Kidney (tissue), 14 donors: Measurements from ENCODE around the gene TBC1D9. TPM values are rescaled to one million over a fixed set of nuclear protein-coding genes. Genes with fewer than 3 reads are reported as not detected.

Source experiments
- DNase-seq, 5 donors: peaks; one replicate each; pipeline ENCODE4 v3.0.0-alpha.2; 2013 to 2020
- FAIRE-seq: peaks from 2 replicates; lab custom pipeline; 2012; peaks lifted over from hg19 to GRCh38; lab: Jason Lieb, UNC
- H3K27ac ChIP-seq, 2 donors: one replicate each; pipeline ENCODE4 v1.7.0; 2013; ENCODE audit warnings: low read depth in 2 of 2, low read length in 2 of 2, inconsistent platforms in 1 of 2
- H3K27me3 ChIP-seq: one replicate; pipeline ENCODE4 v1.7.1; 2013; ENCODE audit warnings: low read length, inconsistent platforms; ENCODE audit not compliant: control insufficient read depth, insufficient read depth
- H3K36me3 ChIP-seq, 3 donors: one replicate each; pipeline versions ENCODE4 v1.7.0 to v1.7.1; 2013; ENCODE audit warnings: low read length in 3 of 3, control low read depth in 1 of 3, inconsistent platforms in 1 of 3; ENCODE audit not compliant: insufficient read depth in 3 of 3, control insufficient read depth in 2 of 3
- H3K4me1 ChIP-seq, 3 donors: one replicate each; pipeline versions ENCODE4 v1.7.0 to v1.7.1; 2013; ENCODE audit warnings: low read length in 3 of 3, inconsistent platforms in 1 of 3, low read depth in 1 of 3; ENCODE audit not compliant: control insufficient read depth in 2 of 3, insufficient read depth in 2 of 3
- H3K4me3 ChIP-seq, 3 donors: one replicate each; pipeline versions ENCODE4 v1.7.0 to v1.8.1; 2013; ENCODE audit warnings: low read length in 3 of 3, control low read depth in 1 of 3, inconsistent platforms in 1 of 3
- H3K9ac ChIP-seq, 3 donors: one replicate each; pipeline versions ENCODE4 v1.7.0 to v1.7.1; 2013; ENCODE audit warnings: low read length in 3 of 3, control low read depth in 1 of 3, inconsistent platforms in 1 of 3
- H3K9me3 ChIP-seq, 3 donors: one replicate each; pipeline versions ENCODE4 v1.7.0 to v1.7.1; 2013; ENCODE audit warnings: low read length in 3 of 3, control low read depth in 1 of 3, inconsistent platforms in 1 of 3; ENCODE audit not compliant: control insufficient read depth in 2 of 3, insufficient read depth in 1 of 3
- intact Hi-C: fragments of 100-400 bp; cut with DNase I; formaldehyde crosslinking; loops from one replicate; pipeline ENCODE4 v1.11.1; 2022
- polyA plus RNA-seq: library from polyadenylated mRNA; stranded (reverse); fragments of 350-450 nt; fragmentation: Illumina TruSeq; extraction: RNeasy Lipid Tissue Mini Kit (QIAGEN cat#74804); gene quantifications from one replicate; pipeline ENCODE4 v1.2.3, GENCODE V29; 2014; ENCODE audit warnings: low read depth, low replicate concordance; ENCODE audit not compliant: insufficient read depth
- total RNA-seq: library from RNA; stranded (reverse); fragmentation: NEBNext Ultra II Directional; extraction: Animal tissue kit (Norgen Biotek cat#: 25700); gene quantifications from one replicate; pipeline ENCODE4 v1.2.1, GENCODE V29; 2021
- TF ChIP-seq, protein P1 (sequence below): IDR thresholded peaks from 3 replicates; pipeline ENCODE4 v1.5.1; 2012; ENCODE audit warnings: mild to moderate bottlenecking, moderate library complexity, borderline replicate concordance; ENCODE audit not compliant: insufficient read depth; ENCODE audit errors: extremely low read depth
- donor health status: control.
- donor health status: control.
- donor health status: control.
- donor health status: control.
- donor health status: control.
- donor health status: DM: yes; HTN: yes; CAD: no.
- donor health status: Normal renal cell carcinoma (clear cell type).

The TBC1D9 gene
- total and polyA plus RNA-seq, 2 donors from 2014 or later: 14.4 to 38.6 TPM

DNA sequence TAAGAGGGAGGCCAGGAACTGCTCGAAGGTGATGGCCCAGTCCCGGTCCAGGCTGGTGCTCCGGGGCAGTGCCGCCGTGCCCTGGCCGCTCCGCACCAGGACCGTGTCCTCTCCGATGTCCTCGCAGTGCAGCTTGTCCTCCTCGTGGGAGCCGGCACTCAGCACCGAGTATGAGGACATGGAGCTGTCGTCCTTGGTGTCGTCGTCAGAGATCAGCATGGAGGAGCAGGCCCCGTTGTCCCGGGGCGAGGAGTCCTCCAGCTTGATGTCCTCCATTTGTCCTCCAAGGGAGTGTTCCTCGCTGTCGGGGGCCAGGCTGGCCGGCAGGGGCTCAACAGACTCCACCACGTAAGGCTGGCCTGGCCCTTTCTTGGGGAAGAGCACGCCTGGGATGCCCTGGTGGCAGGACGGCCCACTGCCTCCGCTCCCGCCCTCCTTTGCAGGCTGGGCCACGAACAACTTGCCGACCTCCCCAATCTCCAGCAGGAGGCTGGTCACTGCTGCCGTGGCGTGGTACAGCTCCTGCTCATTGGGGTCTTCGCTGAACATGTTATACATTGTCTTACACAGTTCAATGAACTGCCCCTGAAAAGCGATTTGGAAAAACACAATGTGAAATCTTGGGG lies 133.7 kb downstream of the TBC1D9 start:
- intact Hi-C loops: no loop called here
- Histone ChIP-seq H3K4me1 (no peaks in the 10 kb centered on the region), H3K9ac (no peak overlapping the region), H3K9me3 (no peaks in the 10 kb centered on the region), H3K27ac (no peak overlapping the region), H3K36me3 (peaks cover 3 to 17% (median 14%) of the 10 kb centered on the region in 3 donors), H3K4me3 (no peak overlapping the region), H3K27me3 (no peaks in the 10 kb centered on the region)
- FAIRE-seq (no peak), DNase-seq (no peak)
- TF ChIP-seq, protein P1, sequence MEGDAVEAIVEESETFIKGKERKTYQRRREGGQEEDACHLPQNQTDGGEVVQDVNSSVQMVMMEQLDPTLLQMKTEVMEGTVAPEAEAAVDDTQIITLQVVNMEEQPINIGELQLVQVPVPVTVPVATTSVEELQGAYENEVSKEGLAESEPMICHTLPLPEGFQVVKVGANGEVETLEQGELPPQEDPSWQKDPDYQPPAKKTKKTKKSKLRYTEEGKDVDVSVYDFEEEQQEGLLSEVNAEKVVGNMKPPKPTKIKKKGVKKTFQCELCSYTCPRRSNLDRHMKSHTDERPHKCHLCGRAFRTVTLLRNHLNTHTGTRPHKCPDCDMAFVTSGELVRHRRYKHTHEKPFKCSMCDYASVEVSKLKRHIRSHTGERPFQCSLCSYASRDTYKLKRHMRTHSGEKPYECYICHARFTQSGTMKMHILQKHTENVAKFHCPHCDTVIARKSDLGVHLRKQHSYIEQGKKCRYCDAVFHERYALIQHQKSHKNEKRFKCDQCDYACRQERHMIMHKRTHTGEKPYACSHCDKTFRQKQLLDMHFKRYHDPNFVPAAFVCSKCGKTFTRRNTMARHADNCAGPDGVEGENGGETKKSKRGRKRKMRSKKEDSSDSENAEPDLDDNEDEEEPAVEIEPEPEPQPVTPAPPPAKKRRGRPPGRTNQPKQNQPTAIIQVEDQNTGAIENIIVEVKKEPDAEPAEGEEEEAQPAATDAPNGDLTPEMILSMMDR: no peak

DNA sequence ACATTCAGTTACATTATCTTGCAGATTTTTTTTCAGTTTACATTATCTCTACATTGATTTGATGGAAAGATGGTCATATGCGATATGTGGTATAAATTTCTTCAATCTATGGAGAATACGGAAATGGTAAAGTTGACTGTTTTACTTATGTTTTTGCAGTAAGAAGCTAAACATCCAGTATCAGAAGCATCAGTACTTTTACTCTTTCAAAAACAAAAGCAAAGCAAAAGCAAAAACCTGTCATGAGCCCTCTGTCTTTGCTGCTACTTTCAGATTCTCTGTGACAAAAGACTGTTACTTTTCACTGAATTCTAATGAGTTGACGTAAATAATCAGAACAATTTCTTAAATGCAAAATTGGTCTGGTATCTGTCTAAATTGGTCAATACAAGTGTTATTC lies 135.0 kb downstream of the TBC1D9 start:
- DNase-seq (no peak), FAIRE-seq (no peak)
- Histone ChIP-seq H3K27me3 (no peaks in the 10 kb centered on the region), H3K36me3 (peaks cover 1 to 11% (median 10%) of the 10 kb centered on the region in 3 donors), H3K9me3 (no peaks in the 10 kb centered on the region), H3K9ac (no peak overlapping the region), H3K27ac (no peak overlapping the region), H3K4me3 (no peak overlapping the region), H3K4me1 (no peaks in the 10 kb centered on the region)
- TF ChIP-seq, protein P1: no peak
- intact Hi-C loops: no loop called here

DNA sequence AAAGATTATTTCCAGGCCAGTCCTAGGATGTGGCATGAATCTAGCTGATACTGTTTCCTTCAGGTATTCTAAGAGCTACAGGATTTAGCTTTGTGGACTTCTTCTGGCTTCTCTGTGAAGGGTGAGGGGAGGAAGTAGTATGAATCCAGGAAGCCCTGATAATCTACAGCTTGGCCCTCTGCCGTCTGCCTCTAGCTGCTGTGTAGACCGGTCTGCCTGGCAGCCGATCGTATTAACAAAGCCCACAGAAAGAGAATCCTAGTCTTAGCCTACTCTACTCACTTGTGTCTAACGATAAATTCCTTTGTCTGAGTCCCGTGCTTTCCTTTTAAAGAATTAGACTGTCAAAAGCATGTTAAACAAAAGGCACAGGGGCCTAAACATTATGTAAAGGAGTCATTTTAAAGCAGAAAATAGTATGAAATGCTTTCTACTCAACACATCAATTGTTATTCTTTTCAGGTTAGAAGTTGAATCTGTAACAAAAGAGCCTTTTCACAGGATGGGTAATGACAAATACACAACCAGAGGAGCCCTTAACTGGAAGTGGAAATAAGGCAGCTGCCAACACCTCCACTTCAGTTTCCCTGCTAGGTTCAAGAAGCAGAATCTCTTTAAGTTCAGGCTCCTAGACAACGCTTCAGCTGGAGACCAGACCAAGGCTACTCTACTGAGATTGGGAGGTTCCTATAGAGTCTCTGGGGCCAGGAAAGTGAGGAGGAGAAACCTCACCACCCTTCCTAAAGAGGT lies 138.5 kb downstream of the TBC1D9 start:
- Histone ChIP-seq H3K27ac (no peak overlapping the region), H3K4me1 (no peaks in the 10 kb centered on the region), H3K36me3 (peaks cover 0 to 5% (median 4%) of the 10 kb centered on the region in 3 donors), H3K9ac (no peak overlapping the region), H3K27me3 (no peaks in the 10 kb centered on the region), H3K9me3 (no peaks in the 10 kb centered on the region), H3K4me3 (no peak overlapping the region)
- intact Hi-C loops: no loop called here
- no peak for DNase-seq
- FAIRE-seq: no peak
- TF ChIP-seq, protein P1: no peak
